B cell (primary cell): ENCODE results near the gene AGAP1.

ENCODE experiments used
- EZH2 ChIP-seq: IDR thresholded peaks from 2 replicates; pipeline ENCODE4 v1.6.1; 2012; ENCODE audit warnings: borderline replicate concordance, low read depth, mild to moderate bottlenecking, moderate library complexity, low read length; ENCODE audit not compliant: insufficient read depth, poor library complexity, severe bottlenecking
- TF ChIP-seq, protein P1 (sequence below): fragments of 200-600 bp; IDR thresholded peaks from one replicate; pipeline ENCODE4 v1.8.0; 2022; ENCODE audit warnings: antibody characterized with exemption, mild to moderate bottlenecking

DNA sequence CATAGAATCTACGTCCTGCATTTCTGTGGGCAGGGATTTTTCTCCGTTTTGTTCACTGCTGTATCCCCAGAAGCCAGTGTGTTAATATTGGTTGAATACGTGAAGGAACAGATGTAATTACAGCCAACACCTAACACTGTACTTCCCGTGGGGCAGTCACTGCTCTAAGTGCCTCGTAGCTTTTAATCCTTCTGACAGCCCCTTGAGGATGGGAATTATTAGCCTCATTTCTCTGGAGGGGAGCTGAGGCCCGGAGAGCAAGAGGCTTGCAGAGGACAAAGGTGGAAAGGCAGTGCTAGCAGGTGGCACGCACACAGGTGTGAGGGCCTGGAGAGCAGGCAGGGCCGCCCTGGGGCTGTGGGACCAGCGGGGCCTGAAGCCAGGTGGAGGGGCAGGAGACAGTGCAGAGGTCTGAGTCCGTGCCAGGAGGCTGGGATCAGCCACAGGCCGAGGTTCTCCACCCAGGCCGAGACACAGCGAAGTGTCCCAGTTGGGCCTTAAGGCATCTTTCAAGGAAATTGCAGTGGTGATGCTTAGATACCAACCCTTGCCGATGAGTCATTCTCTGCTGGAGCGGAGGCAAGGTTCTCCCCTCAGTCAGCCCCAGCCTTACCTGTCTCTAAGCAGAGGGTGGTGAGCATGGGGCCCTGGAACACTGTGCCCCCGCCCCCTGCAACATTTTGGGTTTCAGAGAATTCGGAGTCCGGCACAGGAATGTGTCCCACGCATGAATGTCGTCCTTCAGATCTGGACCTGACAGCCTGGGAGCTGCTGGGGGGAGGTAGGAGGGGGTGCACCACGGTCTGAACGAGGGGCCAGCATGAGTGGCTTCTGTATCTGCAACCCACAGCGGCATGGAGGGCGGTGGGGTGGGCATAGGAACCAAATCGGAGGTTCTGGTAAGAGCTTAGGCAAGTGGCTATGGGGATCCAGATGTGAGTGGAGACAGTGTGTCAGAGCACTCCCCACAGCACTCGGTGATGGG is 551.7 kb downstream of the AGAP1 start:
- TF ChIP-seq, protein P1, sequence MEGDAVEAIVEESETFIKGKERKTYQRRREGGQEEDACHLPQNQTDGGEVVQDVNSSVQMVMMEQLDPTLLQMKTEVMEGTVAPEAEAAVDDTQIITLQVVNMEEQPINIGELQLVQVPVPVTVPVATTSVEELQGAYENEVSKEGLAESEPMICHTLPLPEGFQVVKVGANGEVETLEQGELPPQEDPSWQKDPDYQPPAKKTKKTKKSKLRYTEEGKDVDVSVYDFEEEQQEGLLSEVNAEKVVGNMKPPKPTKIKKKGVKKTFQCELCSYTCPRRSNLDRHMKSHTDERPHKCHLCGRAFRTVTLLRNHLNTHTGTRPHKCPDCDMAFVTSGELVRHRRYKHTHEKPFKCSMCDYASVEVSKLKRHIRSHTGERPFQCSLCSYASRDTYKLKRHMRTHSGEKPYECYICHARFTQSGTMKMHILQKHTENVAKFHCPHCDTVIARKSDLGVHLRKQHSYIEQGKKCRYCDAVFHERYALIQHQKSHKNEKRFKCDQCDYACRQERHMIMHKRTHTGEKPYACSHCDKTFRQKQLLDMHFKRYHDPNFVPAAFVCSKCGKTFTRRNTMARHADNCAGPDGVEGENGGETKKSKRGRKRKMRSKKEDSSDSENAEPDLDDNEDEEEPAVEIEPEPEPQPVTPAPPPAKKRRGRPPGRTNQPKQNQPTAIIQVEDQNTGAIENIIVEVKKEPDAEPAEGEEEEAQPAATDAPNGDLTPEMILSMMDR: no peak
- no peak for TF ChIP-seq EZH2
